Suppressor macrophage treated with lipopolysaccharide for 1 hour (primary cell): ENCODE measurements around the gene HMGXB4.

Experiments used
- DNase-seq, 3 donors: peaks; one replicate each; pipeline ENCODE4 v3.0.0-alpha.2; 2020 to 2022

Gene HMGXB4

DNA sequence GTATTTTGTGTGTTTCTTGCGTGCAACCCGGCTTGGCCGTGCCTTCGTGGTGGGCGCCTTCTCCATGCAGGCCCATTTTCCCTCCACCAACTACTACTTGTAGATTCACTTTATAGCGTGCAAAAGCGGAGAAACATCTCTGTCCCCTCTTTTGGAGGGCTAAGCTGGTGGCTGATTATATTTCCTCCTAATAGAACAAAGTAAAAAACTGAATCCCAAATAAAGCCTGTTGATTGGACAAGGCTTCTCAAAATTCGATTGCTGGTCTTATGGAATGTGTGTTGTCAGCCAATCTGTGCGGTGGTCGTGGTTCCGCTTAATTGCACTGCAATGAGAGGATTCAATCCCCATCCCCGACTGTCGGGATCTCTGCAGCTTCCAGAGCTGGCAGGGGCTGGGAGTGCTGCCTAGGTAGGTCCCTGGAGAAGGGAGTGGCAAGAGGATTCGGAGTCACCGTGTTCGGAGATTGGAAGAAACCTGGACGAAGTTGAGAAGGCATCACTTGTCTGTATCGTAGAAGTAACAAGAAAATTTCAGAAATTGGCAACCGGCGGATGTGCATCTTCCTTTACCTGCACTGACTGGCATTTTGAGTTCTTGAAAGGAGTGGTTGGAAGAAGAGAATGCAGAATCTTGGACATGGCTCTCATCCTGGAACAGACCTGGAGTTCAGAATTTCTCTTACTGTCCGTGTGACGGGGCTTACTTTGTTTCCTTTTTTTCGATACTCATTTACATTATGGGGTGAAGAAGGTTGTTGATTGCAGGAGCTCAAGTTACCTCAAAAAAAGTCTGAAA is 1.1 kb downstream of the HMGXB4 start:
- DNase-seq = peak in 1 of 3 donors; percentile 9

- DNase-seq = no peak
These were observed 7.7 kb downstream of the HMGXB4 start for GRCh38 chr22:35264986-35265385.

DNA sequence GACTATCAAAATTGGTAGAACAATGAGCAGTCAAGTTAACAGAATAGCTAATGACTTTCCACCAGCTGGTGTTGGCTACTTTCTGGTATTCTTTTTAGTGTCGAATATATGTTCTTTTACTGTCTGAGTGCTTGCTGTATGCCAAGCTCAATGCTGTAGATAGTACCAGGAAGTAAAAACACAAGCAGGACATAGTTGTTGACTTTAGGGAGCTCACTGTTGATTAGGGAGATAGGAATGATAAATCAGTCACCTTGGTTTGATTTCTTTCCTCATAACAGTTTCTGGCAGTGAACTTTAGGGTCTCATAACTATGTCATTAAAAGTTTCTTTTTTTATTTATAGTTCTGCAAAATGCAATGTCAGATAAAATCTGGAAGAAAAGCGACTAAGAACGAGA is 9.0 kb downstream of the HMGXB4 start:
- DNase-seq = no peak

DNA sequence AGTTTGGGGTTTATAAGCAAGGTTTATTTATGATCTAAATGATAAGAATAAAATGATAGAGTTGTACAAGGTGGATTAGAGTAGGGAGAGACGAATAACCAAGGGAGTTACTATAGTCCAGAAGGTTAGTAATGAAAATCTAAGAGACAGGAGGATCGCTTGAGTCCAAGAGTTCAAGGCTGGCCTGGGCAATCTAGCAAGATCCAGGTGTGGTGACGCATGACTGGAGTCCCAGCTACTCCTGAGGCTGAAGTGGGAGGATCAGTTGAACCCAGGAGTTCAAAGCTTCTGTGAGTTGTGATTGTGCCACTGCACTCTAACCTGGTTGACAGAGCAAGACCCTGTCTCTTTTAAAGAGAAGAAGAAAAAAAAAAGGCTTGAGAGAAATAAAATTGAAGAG is 12.3 kb downstream of the HMGXB4 start:
- DNase-seq = no peak

DNA sequence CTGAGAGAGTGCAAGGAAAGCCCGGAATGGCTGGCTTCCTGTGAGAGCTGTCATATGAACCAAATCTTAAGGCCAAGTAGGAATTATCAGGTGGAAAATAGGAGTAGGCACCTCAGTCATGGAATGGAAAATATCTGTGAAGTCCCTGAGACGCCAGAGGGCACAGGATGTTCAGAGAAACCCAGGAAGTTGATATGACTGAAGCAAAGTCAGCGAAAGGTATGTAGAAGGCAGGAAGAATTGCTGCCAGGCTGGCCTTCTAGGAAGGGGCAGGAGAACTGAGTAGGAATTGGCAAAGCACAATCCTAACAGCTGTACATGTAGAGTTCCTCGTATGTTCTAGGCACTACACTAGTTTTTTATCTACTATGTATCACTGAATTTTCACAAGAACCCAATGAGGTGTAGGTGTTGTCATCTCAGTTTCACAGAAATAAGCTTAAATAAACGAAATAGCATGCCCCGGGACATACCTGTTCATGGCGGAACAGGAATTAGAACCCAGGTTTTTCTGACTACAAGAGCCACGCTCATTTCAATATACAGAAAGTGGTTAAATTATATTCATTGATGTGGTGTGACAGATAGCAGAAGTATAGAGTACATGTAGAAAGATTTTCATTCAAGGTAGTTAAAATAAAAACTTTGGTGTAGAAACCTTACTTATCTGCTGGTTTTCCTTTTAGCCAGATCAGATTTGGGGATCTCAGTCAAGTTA is 17.0 kb downstream of the HMGXB4 start:
- no peak for DNase-seq

GRCh38 chr22:35275580-35275979 is 18.3 kb downstream of the HMGXB4 start:
- no peak for DNase-seq

- DNase-seq = no peak
These were observed 18.7 kb downstream of the HMGXB4 start for GRCh38 chr22:35276019-35276418.

DNA sequence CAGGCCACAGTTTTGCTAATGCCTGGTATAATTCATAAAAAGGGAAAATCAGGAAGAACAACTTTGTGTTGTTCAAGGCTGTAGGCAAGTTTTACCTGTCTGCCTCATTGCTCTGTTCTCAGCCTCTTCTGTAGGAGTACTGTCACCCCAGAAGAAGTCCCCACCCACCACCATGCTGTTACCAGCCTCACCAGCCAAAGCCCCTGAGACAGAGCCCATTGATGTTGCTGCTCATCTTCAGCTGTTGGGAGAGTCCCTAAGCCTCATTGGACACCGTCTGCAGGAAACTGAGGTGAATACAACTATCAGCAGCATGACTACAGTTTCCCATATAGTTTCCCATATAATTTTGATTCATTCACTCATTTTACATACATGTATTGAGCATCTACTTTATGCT is 30.8 kb downstream of the HMGXB4 start:
- DNase-seq = no peak

DNA sequence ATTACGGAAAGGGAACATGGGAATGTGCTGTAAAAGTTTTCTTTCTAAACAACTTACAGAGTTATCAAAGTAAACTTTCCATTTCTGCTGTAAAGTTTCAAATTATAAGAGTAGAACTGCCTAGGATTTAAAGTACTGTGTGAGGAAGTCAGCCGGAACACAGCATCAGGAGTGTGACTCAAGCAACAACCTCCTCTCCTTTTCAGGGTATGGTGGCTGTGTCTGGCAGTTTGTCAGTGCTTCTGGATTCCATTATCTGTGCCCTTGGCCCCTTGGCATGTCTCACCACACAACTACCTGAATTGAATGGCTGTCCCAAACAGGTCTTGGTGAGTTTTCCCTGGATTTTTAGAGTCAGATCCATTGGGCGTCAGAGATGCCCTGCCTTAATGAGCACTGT is 35.5 kb downstream of the HMGXB4 start:
- no peak for DNase-seq

GRCh38 chr22:35296051-35296450 is 38.8 kb downstream of the HMGXB4 start:
- no peak for DNase-seq

DNA sequence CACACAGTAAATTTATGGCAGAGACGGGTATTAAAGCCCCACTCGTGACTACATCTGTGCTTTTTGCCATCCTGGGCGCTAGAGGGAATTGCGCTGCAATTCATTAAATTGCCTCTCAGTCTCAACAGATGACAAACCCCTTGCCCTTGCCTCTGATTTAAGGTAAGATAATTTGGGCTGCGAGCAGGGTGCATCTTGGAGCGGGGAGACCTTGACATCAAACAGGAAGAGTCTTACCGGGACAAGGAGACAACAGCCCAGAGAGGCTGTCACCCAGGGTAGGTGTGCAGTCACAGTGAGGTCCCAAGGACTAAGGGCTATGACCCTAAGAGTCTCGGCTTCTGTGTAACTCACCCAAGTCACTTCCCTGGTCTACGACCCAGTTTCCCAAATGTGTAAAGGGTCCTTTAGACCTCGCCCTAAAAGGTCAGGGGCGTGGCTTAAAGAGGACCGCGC is 42.0 kb downstream of the HMGXB4 start:
- DNase-seq = peak; percentile 27 to 44 (median 43)

DNA sequence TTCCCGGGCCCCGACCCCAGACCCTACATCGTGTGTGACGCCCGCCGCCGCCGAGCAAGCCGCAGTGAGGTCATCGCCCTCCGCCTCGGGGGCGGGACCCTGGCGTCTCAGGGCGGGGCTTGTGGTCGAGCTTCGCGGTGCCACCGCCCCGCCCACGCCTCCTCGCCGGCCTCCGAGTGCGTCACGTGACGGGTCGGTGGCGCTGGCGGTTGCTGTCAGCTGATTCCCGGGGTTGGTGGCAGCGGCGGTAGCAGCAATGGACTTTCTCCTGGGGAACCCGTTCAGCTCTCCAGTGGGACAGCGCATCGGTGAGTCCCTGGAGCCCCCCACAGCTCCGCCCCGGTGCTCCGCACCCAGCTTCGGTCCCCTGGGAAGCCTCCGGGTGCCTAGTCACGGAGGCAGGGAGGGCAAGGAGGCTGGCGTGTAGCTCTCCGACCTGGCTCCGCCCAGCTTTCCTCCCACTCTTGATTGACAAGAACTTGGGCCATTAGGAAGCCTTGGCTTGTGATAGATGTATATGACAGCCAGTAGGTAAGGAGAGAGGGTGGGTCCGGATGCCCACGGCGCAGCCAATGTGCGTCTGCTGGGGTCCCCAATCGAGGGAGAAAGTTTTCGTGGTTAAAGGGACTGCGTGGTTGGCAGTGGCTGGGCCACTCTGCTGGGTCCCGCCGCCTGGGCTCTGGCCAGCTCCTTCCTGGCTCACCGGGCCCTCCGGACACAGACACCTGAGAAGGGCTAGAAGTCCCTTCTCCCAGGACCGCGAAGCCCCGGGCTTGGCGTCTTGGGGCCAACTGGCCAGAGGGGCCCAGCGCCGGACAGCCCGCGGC is 42.6 kb downstream of the HMGXB4 start, which contains the start of gene TOM1:
TSS of gene TOM1 (plus strand) at position 222 of the 827 bp plus-strand sequence. CDS start at position 257, 35 bp downstream.
- DNase-seq = peak; percentile 99 to 100 (median 100)

DNA sequence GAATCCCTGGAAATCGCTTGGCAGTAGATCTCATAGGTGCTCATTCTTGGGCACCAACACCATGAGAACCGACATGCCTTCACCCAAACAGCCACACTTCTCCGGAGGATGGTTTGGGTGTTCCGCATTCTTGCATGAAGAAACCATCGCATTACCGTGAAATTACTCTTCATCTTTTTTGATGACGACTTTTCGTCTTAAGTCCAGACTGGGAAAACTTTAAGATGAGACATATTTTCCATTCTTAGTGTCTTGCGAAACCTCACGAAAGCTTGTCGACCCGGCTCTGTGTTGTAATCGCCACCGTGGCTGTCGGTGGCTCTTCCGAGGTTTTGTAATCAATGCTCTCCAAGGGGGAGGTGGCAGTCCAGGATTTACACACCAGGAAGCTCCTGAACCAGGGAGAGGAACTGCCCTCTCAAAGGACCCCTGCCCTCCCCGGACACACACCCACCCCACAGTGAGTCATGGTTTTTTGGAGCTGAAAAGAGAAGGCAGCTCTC is 44.1 kb downstream of the HMGXB4 start:
- DNase-seq = peak; percentile 96 to 100 (median 100)

- DNase-seq = no peak
These were observed 45.8 kb downstream of the HMGXB4 start for GRCh38 chr22:35303029-35303624.

GRCh38 chr22:35305525-35306070 is 48.3 kb downstream of the HMGXB4 start:
- DNase-seq = no peak

- DNase-seq = no peak
These were observed 49.2 kb downstream of the HMGXB4 start for GRCh38 chr22:35306350-35306967.

DNA sequence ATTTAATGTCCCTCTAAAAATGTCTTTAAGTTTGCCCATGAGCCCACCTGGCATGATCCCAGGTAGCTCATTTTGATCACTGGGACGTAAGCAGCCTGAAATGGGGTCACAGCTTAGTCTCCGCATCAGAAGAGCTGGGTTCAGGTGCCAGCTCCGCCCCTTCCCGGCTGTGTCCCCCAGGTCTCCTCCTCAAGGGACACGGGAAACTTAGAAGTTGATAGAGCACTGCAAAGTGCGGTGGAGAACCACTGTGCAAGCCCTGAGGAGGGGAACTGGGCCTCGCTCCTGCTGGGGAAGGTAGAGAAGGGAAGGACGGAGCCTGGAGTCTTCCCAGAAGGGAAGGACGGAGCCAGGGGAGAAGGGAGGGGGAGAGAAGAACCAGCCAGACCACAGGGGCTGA is 50.1 kb downstream of the HMGXB4 start:
- no peak for DNase-seq

GRCh38 chr22:35307892-35308291 is 50.6 kb downstream of the HMGXB4 start:
- DNase-seq = no peak

GRCh38 chr22:35308480-35309021 is 51.3 kb downstream of the HMGXB4 start:
- DNase-seq = peak; percentile 32 to 43 (median 43)

DNA sequence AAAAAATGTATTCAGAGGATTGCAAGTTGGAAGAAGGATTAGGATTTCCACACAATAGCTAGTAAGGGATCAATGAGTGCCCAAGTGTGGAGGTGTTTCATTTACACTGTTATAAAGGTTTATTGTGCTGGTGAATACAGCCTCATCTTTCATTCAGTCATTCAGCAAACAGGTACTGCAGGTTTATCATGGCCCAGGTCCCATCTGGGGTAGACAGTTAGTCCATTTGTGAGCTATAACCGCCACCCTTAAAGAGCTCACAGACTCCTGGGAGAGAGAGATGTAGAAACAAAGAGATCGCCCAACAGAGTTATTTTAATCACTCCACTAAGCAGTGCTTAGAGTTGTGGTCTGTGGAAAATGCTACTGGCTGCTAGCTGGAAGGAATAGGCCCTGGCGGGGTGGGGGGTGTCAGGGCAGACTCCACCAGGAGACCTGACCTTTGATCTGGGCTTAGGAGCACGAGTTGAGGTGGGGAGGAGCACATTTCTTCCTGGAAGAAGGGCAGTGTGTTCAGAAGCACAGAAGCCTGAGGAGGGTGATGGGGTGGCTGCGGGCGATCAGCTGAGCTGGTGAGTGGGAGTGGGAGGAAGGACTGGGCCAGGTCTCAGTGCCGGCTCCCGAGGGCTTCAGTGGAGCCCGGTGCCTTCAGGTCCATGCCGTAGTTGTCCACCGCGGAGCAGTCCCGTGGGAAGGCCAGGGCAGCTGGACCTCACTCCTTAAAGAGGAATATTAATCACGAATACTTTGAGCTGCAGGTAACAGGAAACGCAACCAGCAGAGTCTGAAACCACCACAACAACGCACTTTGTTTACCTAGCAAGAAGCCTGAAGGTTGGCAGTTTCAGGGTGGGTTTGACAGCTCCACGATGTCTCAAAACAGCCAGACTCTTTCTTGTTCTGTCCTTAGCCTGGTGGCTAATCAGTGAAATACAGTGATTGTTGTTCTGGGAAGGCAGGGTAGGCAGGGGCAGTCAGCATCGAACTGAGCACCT is 53.6 kb downstream of the HMGXB4 start:
- no peak for DNase-seq
